ENCODE data around the gene HECTD4. TPM values are rescaled to one million over a fixed set of nuclear protein-coding genes. Genes with fewer than 3 reads are reported as not detected.
"Not testable (repeated sequence)": the region's sequence is repeated elsewhere in the genome, so short reads cannot be mapped to it uniquely, and the experiment has no call there.

HECTD4 gene
- 19.0 TPM for polyA plus RNA-seq (2013, experiment 1 of 2; ENCODE audit: insufficient read length)
- polyA plus RNA-seq (2013, experiment 2 of 2; ENCODE audit: insufficient read length): 19.1 TPM

DNA sequence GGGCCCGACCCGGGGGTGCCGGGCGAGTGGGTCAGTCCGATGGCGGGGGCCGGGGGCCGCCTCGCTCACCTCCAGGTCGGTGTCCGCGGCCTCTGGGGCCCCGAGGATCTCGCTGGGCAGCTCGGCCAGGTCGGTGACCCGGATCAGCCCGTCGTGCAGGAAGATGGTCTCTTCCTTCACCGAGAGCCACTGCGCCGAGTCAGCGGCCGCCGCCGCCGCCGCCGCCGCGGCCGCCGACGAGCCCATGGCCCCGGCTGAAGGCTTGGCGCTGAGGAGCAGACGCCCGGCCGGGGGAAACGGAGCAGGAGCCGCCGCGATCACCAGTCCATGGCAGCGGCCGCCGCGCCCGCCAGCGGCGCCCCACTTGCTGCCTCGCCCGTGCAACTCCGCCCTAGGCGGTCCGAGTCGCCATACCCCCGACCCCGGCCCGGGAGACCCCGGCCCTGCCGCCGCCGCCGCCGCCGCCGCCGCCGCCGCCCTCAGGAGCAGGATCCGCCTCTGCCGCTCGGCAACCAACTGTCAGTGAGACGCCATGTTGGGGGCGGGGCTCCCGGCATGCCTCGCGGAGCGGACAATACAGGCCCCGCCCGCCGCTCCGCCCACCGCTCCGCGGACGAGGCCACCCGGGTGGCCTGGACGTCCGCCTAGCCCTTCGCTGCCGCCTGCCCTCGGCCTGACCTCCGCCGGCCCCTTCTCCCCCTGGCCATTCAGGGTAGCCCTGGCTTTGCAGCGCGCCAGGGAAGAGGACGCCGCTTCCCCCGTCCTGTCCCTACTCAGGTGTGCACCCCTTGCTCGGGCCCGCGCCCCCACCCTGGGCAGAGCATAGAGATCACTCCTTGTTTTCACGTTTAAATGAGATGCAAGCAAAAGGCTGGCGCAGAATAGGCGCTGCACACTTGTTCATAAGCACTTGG, at the start of gene HECTD4:
Gene HECTD4 (minus strand): TSS at position 549 of the 914 bp plus-strand sequence. CDS start 303 bp downstream, at position 246.
- DNase-seq: peak; percentile 85

GRCh38 chr12:112431965-112432364, 49.7 kb upstream of the HECTD4 start:
- DNase-seq: no peak

DNA sequence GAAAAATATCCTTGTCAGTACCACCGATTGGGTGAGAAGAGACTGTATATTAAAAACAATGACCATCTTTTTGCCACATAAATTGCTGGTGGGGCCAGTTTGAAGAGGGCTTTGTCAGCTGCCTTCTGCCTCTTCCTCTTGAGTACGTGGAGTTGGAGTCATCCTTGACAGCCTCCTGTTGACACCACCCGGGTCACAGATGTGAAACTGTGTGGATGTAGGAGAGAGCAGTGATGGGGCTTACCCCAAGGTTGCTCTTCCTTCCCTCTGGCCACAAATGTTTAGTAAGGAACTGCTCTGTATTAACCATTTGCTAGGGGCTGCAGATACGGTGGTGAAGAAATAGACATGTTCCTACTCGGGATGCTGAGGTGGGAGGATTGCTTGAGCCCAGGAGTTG, 48.7 kb upstream of the HECTD4 start:
- no peak for DNase-seq

- DNase-seq: no peak
Measured at GRCh38 chr12:112427760-112428159, 45.5 kb upstream of the HECTD4 start.

DNA sequence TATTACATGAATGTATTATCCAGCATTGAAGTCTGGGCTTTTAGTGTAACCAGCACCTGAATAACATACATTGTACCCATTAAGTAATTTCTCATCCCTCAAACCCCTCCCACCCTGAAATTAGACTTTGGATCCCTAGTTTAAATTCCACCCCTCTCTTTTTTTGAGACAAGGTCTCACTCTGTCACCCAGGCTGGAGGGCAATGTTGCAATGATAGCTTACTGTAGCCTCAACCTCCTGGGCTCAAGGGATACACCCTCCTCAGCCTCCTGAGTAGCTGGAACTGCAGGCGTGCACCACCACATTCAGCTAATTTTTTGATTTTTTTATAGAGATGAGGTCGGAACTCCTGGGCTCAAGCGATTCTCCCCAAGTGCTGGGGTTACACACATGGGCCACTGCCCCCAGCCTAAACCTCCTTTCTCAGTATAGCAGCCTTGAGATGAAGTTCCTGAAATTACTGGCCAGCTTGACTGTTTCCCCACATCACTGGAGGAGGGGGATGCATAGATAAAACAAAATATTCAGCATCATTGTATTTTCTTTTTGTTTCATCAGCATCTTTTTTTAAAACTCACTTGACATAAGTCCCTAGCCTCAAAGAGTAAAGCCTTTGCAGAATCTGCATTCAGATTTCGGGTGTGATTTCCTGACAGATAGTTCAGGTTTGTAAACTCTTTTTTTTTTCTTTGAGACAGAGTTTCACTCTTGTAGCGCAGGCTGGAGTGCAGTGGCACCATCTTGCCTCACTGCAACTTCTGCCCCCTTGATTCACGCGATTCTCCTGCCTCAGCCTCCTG, 43.6 kb upstream of the HECTD4 start:
- no peak for DNase-seq

DNA sequence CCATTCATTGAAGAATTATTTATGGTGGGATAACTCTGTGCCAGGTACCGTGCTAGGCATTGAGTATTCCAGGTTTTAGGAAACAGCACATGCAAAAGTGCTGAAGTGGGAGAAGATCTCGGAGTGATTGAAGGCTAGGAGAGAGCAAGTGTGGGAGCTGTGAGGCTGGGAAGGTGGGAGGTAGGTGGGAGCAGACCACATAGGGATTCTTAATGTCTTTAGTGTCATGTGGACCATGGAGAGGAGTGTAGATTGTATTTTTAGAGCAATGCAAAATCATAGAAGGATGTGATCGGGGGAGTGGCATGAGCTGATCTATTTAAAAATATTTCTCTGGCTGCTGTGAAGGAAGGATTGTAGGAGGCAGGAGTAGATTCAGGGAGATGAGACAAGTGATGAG, 41.9 kb upstream of the HECTD4 start:
- DNase-seq: no peak

GRCh38 chr12:112422531-112422930, 40.3 kb upstream of the HECTD4 start:
- no peak for DNase-seq

- no peak for DNase-seq
Measured at GRCh38 chr12:112421363-112421762, 39.1 kb upstream of the HECTD4 start.

DNA sequence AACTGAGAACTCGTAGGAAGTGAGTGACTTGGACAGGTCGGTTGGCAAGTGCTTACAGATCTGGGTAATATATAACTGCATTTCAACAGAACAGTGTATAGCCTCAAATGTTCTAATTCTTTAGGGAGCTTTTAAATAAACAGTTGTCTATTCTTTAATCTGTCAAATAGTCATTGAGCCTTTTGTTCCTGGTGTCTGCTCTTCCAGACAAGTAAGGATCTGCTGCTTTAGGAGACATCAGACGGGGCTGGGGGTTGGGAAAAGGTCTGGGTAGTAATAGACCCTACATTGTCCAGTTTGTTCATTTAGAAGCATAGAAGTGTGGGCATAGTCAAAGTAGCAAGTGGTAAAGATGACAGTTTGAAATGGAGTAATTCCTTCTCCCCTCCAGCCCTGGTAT, 38.5 kb upstream of the HECTD4 start:
- no peak for DNase-seq

GRCh38 chr12:112419297-112420133, 37.3 kb upstream of the HECTD4 start:
- DNase-seq: peak; percentile 82

GRCh38 chr12:112418608-112419296, 36.5 kb upstream of the HECTD4 start, which contains the start of gene PTPN11:
PTPN11 (plus strand) TSS chr12:112418947; CDS start chr12:112419112, 165 bp downstream.
- peak; percentile 86 for DNase-seq

DNA sequence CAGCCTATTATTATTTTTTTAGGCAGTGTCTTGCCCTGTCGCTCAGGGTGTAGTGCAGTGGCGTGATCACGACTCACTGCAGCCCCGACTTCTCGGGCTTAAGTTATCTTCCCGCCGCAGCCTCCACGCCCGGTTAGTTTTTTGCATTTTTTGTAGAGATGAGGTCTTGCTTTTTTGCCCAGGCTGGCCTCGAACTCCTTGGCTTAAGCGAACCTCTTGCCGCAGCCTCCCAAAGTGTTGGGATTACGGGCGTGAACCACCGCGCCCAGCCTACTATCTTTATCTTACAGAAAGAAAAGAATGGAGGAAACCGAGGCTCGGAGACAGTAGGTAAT, 36.0 kb upstream of the HECTD4 start:
- peak; percentile 7 for DNase-seq

DNA sequence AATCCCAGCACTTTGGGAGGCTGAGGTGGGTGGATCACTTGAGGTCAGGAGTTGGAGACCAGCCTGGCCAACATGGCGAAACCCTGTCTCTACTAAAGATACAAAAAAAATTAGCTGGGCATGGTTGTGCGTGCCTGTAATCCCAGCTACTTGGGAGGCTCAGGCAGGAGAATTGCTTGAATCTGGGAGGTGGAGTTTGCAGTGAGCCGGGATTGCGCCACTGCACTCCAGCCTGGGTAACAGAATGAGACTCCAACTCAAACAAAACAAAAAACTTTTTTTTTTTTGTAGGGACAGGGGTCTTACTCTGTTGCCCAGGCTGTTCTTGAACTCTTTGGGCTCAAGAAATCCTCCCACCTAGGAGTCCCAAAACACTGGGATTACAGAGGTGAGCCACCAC, 33.2 kb upstream of the HECTD4 start:
- DNase-seq: not testable (repeated sequence)

DNA sequence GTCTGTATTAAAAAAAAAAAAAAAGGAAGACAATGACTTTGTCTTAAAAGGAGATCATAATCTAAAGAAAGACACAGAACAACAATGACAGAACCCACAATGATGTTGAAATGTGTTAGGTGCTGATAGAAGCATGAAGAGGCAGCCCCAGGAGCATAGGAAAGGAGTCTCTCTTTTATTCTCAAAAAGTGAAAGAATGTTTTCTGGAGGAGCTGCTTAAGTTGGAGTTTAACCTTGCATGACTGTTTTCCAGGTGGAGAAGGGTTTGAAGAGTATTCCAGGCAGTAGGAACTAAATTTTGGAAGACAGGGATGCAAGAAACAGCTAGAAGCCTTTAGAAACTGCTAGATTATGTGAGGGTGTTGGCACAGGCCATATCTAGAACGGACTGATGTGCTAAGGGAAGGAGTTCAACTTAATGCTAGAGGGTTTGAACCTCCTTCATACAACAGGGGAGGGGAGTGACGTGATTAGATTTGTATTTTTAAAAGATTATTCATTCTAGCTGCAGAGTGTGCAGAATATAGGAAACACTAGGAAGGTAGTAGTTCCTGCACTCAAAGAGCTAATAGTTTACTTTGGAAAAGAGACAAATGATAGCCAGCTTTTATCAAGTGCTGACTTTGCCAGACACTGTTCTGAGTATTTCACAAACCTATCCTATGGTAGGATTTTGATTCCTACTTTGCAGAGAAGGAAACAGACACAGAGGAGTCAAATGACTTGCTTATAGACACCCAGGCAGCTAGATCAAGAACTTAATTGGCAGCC, 31.8 kb upstream of the HECTD4 start:
- no peak for DNase-seq

GRCh38 chr12:112409906-112410244, 27.6 kb upstream of the HECTD4 start:
- no peak for DNase-seq

DNA sequence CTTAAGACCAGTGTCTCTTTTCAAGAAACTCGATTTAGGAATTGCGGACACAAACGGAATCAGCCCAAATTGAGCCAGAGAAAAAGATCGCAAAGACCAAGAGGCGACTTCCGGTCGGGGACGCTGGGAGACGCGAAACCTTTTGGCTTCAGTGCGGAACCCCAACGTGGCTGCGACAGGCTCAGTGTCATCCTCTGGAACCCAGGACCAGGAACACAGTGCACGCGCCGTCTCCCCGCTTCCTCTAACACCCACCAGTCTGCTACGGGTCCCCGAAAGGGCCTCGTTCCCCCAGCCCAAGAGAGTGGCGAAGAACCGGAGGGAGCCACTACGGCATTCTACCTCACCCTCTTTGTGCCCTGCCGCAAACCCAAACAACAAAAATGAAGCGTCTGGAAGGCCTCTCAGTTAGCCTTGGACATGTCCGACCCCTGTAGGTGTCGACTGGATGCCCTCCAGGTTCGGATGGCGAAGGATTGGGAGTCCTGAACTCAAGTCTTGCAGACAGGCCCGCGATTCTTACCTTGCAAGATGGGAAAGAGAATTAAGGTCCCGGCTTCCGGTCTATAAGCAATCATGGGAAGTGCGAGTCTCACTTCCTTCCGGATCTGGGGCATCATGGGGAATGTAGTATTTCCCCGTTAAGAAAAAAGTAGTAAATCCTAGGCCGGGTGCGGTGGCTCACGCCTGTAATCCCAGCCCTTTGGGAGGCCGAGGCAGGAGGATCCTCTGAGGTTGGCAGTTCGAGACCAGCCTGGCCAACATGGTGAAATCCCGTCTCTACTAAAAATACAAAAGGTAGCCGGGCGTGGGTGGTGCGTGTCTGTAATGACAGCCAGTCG, 27.1 kb upstream of the HECTD4 start, which contains the start of gene RPL6:
Gene RPL6 (minus strand): TSS at position 542 of the 842 bp plus-strand sequence. CDS start 949 bp downstream, outside the sequence.
- peak; percentile 96 for DNase-seq

DNA sequence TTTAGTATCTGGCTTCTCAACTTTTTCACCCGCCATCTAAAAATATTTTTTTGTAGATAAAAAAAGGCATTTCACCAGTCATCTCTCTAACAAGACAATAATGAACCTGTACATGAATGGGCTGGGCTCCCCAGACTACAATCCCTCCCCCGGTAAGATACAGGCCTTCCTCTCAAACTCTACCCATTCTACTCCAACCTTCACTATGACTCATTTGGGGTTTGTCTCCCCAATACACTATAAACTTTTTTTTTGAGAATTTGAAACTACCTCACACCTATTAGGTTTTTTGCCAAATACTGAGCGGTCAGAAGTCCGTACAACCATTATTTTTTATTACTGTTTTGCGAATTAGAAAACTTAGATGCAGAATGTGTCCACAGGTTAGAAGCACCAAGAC, 26.4 kb upstream of the HECTD4 start:
- DNase-seq: no peak

- DNase-seq: not testable (repeated sequence)
Measured at GRCh38 chr12:112407683-112408082, 25.5 kb upstream of the HECTD4 start.

DNA sequence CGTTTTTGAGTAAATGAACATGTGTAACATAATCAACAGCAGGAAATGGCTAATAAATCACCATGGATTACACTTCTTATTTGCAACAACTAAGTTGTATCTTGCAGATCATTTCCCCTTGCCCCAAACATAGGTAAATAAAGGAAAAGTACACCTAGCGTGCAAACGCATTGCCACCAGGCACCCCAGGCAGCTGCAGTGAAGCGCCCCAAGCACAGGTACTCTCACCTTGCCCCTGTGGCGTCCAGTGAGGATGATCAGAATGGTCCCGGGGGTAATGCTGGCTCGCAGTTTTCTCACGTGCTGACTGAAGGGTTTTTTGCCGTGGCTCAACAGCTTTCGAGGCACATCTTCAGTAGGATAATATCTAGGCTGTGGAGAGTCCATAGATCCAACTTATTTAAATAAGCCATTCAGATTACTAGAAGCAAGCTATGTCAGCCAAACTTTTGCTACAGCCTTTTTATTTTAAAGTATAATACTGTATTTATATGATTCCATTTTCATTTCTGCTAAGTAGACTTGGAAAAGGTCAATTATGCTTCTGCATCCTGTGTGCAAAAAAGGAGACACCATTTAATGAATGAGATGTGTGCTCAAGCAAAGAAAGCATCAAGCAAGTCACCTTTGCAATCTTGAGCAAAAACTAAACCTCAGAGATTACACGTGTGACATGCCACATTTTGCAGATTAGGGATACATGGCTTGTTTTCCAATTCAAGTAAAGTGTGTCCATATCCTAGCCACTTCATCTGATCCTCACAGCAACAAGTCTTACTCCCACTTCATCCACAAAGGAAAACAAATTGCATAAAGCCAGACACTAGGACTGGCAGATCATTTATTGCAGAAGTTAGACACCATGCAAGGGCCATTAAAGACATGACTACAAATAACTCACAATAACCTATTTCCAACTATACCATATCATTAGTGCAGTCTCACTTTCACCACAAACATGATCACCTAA, 24.6 kb upstream of the HECTD4 start:
- no peak for DNase-seq
